Measurements from ENCODE around the gene SASS6. TPM values are rescaled to one million over a fixed set of nuclear protein-coding genes. Genes with fewer than 3 reads are reported as not detected.

The SASS6 gene
- 3.0 and 5.0 TPM in 2 replicates for total RNA-seq

DNA sequence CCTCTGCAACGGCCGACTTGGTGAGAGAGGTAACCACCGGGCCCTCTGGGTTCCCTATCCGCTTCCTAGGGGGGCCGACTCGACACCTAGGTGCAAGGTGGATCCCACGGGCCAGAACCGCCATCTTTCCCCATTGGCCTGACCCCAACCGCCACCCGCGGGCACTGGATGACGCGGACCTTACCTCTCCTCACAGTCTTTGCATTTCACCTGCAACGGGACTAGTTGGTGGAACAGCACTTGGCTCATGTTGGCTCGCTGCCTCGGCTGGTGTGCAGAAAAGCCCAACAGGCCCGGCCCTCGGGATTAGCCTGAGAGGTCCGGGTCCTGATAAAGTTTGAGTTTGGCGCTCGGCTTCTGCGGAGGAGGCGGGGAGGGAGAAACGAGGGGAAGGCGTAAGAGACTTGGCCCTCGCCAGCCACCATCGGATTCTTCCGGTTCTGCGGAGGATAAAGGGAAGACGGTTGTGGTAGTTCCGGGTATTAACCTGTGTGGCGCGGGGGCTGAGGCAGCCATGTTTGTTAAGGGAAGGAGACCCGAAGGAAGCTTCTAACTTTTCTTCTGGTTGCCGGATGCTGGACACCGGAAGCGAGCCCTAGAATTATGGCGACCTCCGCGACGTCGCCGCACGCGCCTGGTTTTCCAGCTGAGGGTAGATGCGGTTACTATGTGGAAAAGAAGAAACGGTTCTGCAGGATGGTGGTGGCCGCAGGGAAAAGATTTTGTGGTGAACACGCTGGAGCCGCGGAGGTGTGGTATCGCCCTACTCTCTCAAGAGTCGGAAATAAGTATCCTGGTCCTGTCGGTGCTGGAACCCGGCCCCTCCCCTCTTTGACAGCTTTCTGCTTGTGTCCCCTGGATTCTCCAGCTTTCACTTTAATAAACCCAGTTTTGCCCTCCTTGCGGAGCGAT lies at the start of gene SASS6, which contains the start of gene TRMT13:
SASS6 (minus strand) TSS at position 365 of the 912 bp plus-strand sequence; CDS start at position 249, 116 bp downstream.
TRMT13 (plus strand) TSS at position 598 of the 912 bp plus-strand sequence; CDS start at position 604, 6 bp downstream.
- DNase-seq (ENCODE audit: low read depth, low spot score), result peak; percentile 98

- no peak for DNase-seq (ENCODE audit: low read depth, low spot score)
Measured at GRCh38 chr1:100178091-100178490, 45.4 kb upstream of the SASS6 start, which contains the start of gene LRRC39. Gene LRRC39 (minus strand): TSS chr1:100178256. CDS start chr1:100168516, 9,740 bp downstream.

GRCh38 chr1:100177295-100178041 lies 44.7 kb upstream of the SASS6 start:
- DNase-seq (ENCODE audit: low read depth, low spot score), result no peak

DNA sequence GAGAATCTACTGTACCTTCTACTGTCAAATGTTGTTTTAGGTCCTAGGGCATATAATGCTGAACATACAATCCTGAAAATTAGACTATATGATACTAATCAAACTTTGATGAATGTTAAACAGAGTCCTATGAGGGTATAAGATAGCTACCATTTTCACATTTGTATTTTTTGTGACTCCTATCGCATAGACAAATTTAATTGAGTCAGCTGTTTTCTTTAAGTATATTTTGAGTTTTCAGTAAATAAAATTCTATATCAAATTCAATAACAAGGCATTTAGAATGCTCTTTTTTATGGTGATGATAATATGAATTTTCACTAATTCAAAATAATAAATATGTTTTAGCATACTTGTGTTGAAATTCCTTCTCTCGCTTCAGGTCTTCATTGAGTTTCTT lies 35.3 kb upstream of the SASS6 start:
- no peak for DNase-seq (ENCODE audit: low read depth, low spot score)

DNA sequence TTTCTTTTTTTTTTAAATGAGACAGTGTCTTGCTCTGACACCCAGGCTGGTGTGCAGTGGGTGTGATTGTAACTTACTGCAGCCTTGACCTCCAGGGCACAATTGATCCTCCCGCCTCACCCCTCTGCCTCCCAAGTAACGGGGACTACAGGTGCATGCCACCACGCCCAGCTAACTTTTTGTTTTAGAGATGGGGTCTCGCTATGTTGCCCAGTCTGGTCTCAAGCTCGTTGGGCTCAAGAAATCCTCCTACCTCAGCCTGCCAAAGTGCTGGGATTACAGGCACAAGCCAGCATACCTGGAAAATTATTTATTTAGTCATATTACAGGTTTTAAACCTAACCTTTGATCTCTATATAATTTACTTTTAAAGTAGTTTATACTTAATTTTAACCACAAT lies 32.0 kb upstream of the SASS6 start:
- DNase-seq (ENCODE audit: low read depth, low spot score), result no peak

GRCh38 chr1:100164216-100164615 lies 31.5 kb upstream of the SASS6 start:
- DNase-seq (ENCODE audit: low read depth, low spot score), result no peak

- no peak for DNase-seq (ENCODE audit: low read depth, low spot score)
Measured at GRCh38 chr1:100162881-100163280, 30.2 kb upstream of the SASS6 start.

DNA sequence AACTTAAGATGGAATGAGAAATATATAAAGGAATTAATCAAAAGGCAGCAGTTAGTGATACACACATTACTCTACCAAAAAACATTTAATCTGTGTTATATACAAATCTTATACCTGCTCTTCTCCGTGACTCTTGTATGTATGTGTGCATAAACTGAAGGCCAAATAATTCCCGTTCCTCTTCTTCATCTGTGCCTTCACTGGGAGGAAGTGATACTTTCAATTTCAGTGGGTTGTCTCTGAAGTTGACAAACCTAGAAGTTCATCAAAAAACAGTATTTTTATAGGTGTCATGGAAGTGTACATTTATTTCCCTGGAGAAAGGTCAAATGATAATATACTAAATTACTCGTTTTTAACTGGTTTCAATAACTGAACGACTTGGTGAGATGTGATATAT lies 19.5 kb upstream of the SASS6 start:
- no peak for DNase-seq (ENCODE audit: low read depth, low spot score)

- DNase-seq (ENCODE audit: low read depth, low spot score), result no peak
Measured at GRCh38 chr1:100151679-100152078, 18.9 kb upstream of the SASS6 start.

- no peak for DNase-seq (ENCODE audit: low read depth, low spot score)
Measured at GRCh38 chr1:100147875-100148274, 15.1 kb upstream of the SASS6 start.

DNA sequence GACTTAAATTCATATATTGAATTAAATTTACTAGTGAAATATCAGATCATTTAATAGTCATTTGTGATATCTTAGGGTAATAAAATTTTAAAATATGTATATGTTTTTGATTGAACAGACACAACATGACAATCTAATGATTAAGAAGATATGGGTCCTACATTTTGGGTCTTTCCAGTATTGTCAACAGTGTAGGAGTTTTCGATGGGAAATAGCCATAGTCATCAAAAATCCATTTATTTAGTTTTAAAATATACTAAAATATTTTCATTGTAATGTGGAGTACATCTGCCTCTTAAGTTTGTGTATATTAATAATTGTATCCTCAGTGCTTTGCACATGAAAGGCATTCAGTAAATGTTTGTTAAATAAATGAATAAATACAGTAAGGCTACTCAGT lies 14.2 kb upstream of the SASS6 start:
- DNase-seq (ENCODE audit: low read depth, low spot score), result no peak

DNA sequence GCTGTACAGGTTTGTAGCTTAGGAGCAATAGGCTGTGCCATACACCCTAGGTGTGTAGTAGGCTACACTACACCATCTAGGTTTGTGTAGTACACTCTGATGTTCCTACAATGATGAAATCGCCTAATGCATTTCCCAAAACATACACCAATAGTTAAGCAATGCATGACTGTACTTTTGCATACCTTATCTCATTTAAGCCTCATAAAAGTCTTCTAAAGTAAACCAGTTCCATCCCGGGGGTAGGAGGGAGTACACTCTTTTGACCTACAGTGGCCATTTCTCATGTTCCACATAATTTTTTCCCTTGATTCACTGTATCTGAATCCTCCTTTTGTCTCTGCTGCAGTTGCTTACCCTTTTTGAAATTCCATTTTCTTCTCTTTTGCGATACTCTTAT lies 12.4 kb upstream of the SASS6 start:
- no peak for DNase-seq (ENCODE audit: low read depth, low spot score)

GRCh38 chr1:100142343-100142742 lies 9.6 kb upstream of the SASS6 start:
- DNase-seq (ENCODE audit: low read depth, low spot score), result no peak

- DNase-seq (ENCODE audit: low read depth, low spot score), result no peak
Measured at GRCh38 chr1:100141192-100141591, 8.5 kb upstream of the SASS6 start.

- DNase-seq (ENCODE audit: low read depth, low spot score), result no peak
Measured at GRCh38 chr1:100137602-100138001, 4.9 kb upstream of the SASS6 start.

GRCh38 chr1:100134872-100135271 lies 2.1 kb upstream of the SASS6 start:
- no peak for DNase-seq (ENCODE audit: low read depth, low spot score)

- DNase-seq (ENCODE audit: low read depth, low spot score), result no peak
Measured at GRCh38 chr1:100131623-100132022, 1.1 kb downstream of the SASS6 start.

- peak; percentile 5 for DNase-seq (ENCODE audit: low read depth, low spot score)
Measured at GRCh38 chr1:100130552-100131077, 2.1 kb downstream of the SASS6 start.

GRCh38 chr1:100127226-100127625 lies 5.5 kb downstream of the SASS6 start:
- DNase-seq (ENCODE audit: low read depth, low spot score), result no peak

GRCh38 chr1:100122177-100122576 lies 10.6 kb downstream of the SASS6 start:
- DNase-seq (ENCODE audit: low read depth, low spot score), result no peak

DNA sequence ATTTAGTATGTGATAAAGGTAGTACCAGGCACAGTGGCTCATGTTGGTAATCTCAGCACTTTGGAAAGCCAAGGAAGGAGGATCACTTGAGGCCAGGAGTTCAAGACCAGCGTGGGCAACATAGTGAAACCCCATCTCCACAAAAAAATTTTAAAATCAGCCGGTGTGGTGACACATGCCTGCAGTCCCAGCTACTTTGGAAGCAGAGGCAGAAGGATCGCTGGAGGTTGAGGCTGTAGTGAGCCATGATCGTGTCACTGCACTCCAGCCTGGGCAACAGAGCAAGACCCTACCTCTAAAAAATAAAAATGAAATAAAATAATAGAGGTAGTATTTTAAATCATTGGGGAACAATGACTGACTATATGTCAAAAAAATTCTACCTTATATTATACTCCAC lies 17.2 kb downstream of the SASS6 start:
- no peak for DNase-seq (ENCODE audit: low read depth, low spot score)

DNA sequence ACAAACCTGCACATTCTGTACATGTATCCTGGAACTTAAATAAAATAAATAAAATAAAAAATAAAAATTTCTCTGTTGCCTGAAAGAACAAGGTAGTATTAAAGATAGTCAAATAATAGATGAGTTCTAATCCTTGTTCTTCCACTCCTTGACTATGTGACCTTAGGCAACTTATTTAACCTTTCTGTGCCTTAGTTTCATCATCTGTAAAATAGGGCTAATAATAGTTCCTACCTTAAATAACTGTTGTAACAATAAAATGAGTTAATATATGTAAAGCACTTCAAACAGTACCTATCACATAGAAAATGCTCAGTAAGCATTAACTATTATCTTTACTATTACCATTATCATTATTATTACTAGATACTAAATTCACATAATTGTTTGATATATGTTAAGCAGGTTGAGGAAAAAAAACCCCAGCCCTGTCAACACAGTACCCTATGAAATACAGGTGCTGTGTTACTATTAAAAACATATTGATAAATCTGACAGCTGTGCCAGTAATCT lies 23.1 kb downstream of the SASS6 start:
- DNase-seq (ENCODE audit: low read depth, low spot score), result no peak

All from pulmonary artery endothelial cell (primary cell).